HepG2 (cell line): ENCODE measurements around the gene MADCAM1. TPM values are rescaled to one million over a fixed set of nuclear protein-coding genes. Genes with fewer than 3 reads are reported as not detected.
A peak's percentile ranks its signal among the peaks of the same experiment; 100 is the strongest.
"Not testable (repeated sequence)": the region's sequence is repeated elsewhere in the genome, so short reads cannot be mapped to it uniquely, and the experiment has no call there.

Experiments
- ATAC-seq: fragments of 200-7000 bp; cut with Tn5 transposase; 3 replicates; pipeline ENCODE4 v1.9.1; 2020; ENCODE audit warnings: mild to moderate bottlenecking, moderate library complexity
- BruUV-seq: library from RNA; stranded (reverse); fragments of 400-500 nt; replicated peaks from 2 replicates; lab custom pipeline; 2021; lab: Mats Ljungman, UMichigan
- CTCF ChIA-PET: fragments of 300-600 bp; formaldehyde crosslinking; extraction: SDS; loops from one replicate; lab custom pipeline; 2021; ENCODE audit warnings: low total read pairs, inconsistent platforms, low intra/inter-chr PET ratio; lab: Yijun Ruan, JAX
- POLR2A ChIA-PET: fragments of 350-600 bp; sonication (Branson Sonifier 250); formaldehyde crosslinking; loops from one replicate; lab custom pipeline; 2020; ENCODE audit warnings: antibody characterized with exemption, inconsistent platforms; lab: Yijun Ruan, JAX
- DNase-seq: peaks from one replicate; pipeline ENCODE4 v3.0.0-alpha.2; 2015; ENCODE audit warnings: low spot score
- FAIRE-seq: peaks from 3 replicates; lab custom pipeline; 2011; peaks lifted over from hg19 to GRCh38; lab: Jason Lieb, UNC
- H2AFZ ChIP-seq: one replicate; pipeline ENCODE4 v1.6.1; 2011; ENCODE audit warnings: low read length, inconsistent platforms
- H3K27ac ChIP-seq: fragments of 300-600 bp; 3 replicates; pipeline ENCODE4 v1.8.0; 2011; ENCODE audit warnings: mixed run types, mild to moderate bottlenecking, mixed read lengths, low read length, inconsistent platforms; ENCODE audit not compliant: insufficient read depth; ENCODE audit errors: extremely low read length
- H3K27me3 ChIP-seq, 2 experiments: fragments of 200-600 bp in 1 of 2; 2 replicates in 1 of 2; 3 replicates in 1 of 2; pipeline versions ENCODE4 v1.6.0 to v1.8.0; 2011; ENCODE audit warnings: low read length in 2 of 2, mild to moderate bottlenecking in 2 of 2, moderate library complexity in 2 of 2, inconsistent platforms in 1 of 2; ENCODE audit not compliant: insufficient read depth in 2 of 2, control insufficient read depth in 1 of 2
- H3K36me3 ChIP-seq, 2 experiments: fragments of 200-600 bp in 1 of 2; replicated peaks in 1 of 2; 2 replicates in 1 of 2; 3 replicates in 1 of 2; pipeline versions ENCODE4 v1.5.1 to v1.8.0; 2011; ENCODE audit warnings: low read length in 2 of 2, inconsistent platforms in 1 of 2; ENCODE audit not compliant: insufficient read depth in 2 of 2, control insufficient read depth in 1 of 2
- H3K4me1 ChIP-seq: 2 replicates; pipeline ENCODE4 v1.5.1; 2012; ENCODE audit warnings: low read length, inconsistent platforms; ENCODE audit not compliant: insufficient read depth
- H3K4me2 ChIP-seq: 2 replicates; pipeline ENCODE4 v1.6.0; 2011; ENCODE audit warnings: low read depth, low read length, inconsistent platforms
- H3K4me3 ChIP-seq, 3 experiments: fragments of 200-600 bp in 1 of 3; sonication (generic), shearing (Covaris generic) in 1 of 3; replicated peaks in 1 of 3; 2 replicates each; pipeline ENCODE4 v1.5.1; 2011 to 2016; ENCODE audit warnings: low read length in 3 of 3, inconsistent platforms in 2 of 3, low read depth in 2 of 3, mild to moderate bottlenecking in 2 of 3, control low read depth in 1 of 3, mixed read lengths in 1 of 3; ENCODE audit not compliant: insufficient read depth in 1 of 3
- H3K79me2 ChIP-seq: one replicate; pipeline ENCODE4 v1.6.1; 2011; ENCODE audit warnings: low read length, inconsistent platforms; ENCODE audit not compliant: insufficient read depth
- H3K9ac ChIP-seq: 2 replicates; pipeline ENCODE4 v1.6.0; 2011; ENCODE audit warnings: mild to moderate bottlenecking, low read depth, low read length, inconsistent platforms; ENCODE audit not compliant: insufficient read depth
- H3K9me3 ChIP-seq: 2 replicates; pipeline ENCODE4 v1.5.1; 2012; ENCODE audit warnings: mild to moderate bottlenecking, low read length
- H4K20me1 ChIP-seq: 2 replicates; pipeline ENCODE4 v1.6.0; 2011; ENCODE audit warnings: inconsistent platforms, mild to moderate bottlenecking, low read length, moderate library complexity; ENCODE audit not compliant: insufficient read depth
- ADNP ChIP-seq: sonication (generic); formaldehyde crosslinking; IDR thresholded peaks from 2 replicates; pipeline ENCODE4 v1.4.0; 2020; ENCODE audit warnings: missing genetic modification reagents
- ARNT2 ChIP-seq: sonication (generic); formaldehyde crosslinking; IDR thresholded peaks from 2 replicates; pipeline ENCODE4 v1.8.0; 2022; ENCODE audit warnings: mild to moderate bottlenecking, low read depth, missing genetic modification reagents, moderate library complexity
- CHD4 ChIP-seq: fragments of 200-600 bp; sonication (generic); IDR thresholded peaks from 2 replicates; pipeline ENCODE4 v1.7.0; 2017; ENCODE audit warnings: mild to moderate bottlenecking, low read length, borderline replicate concordance
- STAG1 ChIP-seq: sonication (generic); formaldehyde crosslinking; IDR thresholded peaks from 2 replicates; pipeline ENCODE4 v1.4.0; 2020; ENCODE audit warnings: missing genetic modification reagents
- ZMYM2 ChIP-seq: sonication (generic); formaldehyde crosslinking; IDR thresholded peaks from 2 replicates; pipeline ENCODE4 v1.8.0; 2022; ENCODE audit warnings: mild to moderate bottlenecking, missing genetic modification reagents
- ZNF446 ChIP-seq: sonication (generic); formaldehyde crosslinking; IDR thresholded peaks from 2 replicates; pipeline ENCODE4 v1.5.0; 2020; ENCODE audit warnings: mild to moderate bottlenecking, missing genetic modification reagents
- WGBS: methylation state at CpG from one replicate; pipeline ENCODE4 v1.1.6; 2017; ENCODE audit warnings: low lambda C conversion rate; 5-methylcytosine and 5-hydroxymethylcytosine counted together
- in situ Hi-C: cut with HindIII; loops from 2 replicates; pipeline ENCODE4 v1.10.0; 2017; ENCODE audit warnings: low pct_unique_long_range_greater_than_20kb; ENCODE audit not compliant: extremely low pct_ligation_motif_present
- intact Hi-C: fragments of 100-400 bp; cut with micrococcal nuclease; formaldehyde crosslinking; loops from one replicate; pipeline ENCODE4 v1.10.0; 2022; ENCODE audit not compliant: unreplicated experiment
- polyA plus RNA-seq, 8 experiments: library from polyadenylated mRNA; depleted of rRNA in 3 of 8; stranded (reverse) in 7 of 8; unstranded in 1 of 8; fragments of >200 nt; fragmentation: Illumina TruSeq in 4 of 8; extraction: Trizol in 4 of 8; gene quantifications; 2 replicates each; pipeline versions ENCODE4 v1.2.1 to v1.2.3, GENCODE V29; 2011 to 2016; ENCODE audit warnings: low read depth in 4 of 8, missing spikeins in 1 of 8, mixed read lengths in 1 of 8; ENCODE audit not compliant: insufficient read depth in 1 of 8
- total RNA-seq, 5 experiments: library from RNA; depleted of rRNA; stranded (reverse); fragments of >200 nt; fragmentation: Illumina TruSeq; extraction: Trizol; gene quantifications; 2 replicates each; pipeline ENCODE4 v1.2.3, GENCODE V29; 2016; ENCODE audit warnings: low read depth in 1 of 5

MADCAM1 gene
- total and polyA plus RNA-seq, 2 of the 13 experiments (the other 11 are each of a cell fraction or from before 2014, with no cell fraction given): 0.29 to 0.33 TPM

GRCh38 chr19:449916-450315 lies 46.4 kb upstream of the MADCAM1 start:
- no TSS peak for BruUV-seq
- CTCF ChIA-PET: no interaction called here
- DNase-seq: no peak
- intact Hi-C loops: no loop called here
- ATAC-seq: no peak
- H3K27me3 ChIP-seq: no peaks in the 10 kb centered on the region
- H3K4me2 ChIP-seq: no peak overlapping the region
- no peak for FAIRE-seq
- H4K20me1 ChIP-seq: peaks cover 12% of the 10 kb centered on the region; the same call in 1 of the 2 replicates
- no peak overlapping the region for H2AFZ ChIP-seq
- H3K9me3 ChIP-seq: no peaks in the 10 kb centered on the region
- WGBS: 94% methylated on average over 12 of the region's 20 CpGs
- H3K27ac ChIP-seq: no peak overlapping the region
- no peaks in the 10 kb centered on the region for H3K36me3 ChIP-seq
- no peaks in the 10 kb centered on the region for H3K4me1 ChIP-seq
- TF ChIP-seq ARNT2 (CRISPR knock-in tag) (no peak), ZNF446 (CRISPR knock-in tag) (no peak), STAG1 (CRISPR knock-in tag) (no peak)
- no peaks in the 10 kb centered on the region for H3K79me2 ChIP-seq
- POLR2A ChIA-PET: no interaction called here
- H3K4me3 ChIP-seq: no peak overlapping the region
- in situ Hi-C loops: no loop called here
- no peak overlapping the region for H3K9ac ChIP-seq

DNA sequence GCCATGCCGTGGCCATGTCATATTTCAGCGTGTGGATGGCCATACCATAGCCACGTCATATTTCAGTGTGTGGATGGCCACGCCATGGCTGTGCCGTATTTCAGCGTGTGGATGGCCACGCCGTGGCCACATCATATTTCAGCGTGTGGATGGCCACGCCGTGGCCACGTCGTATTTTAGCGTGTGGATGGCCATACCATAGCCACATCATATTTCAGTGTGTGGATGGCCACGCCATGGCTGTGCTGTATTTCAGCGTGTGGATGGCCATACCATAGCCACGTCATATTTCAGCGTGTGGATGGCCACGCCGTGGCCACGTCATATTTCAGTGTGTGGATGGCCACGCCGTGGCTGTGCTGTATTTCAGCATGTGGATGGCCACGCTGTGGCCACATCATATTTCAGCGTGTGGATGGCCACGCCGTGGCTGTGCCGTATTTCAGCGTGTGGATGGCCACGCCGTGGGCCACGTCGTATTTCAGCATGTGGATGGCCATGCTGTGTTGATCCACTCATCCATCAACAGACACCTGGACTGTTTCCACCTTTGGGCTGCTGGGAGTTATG lies 45.3 kb upstream of the MADCAM1 start:
- POLR2A ChIA-PET, H3K4me2 ChIP-seq, H3K9me3 ChIP-seq, H3K4me1 ChIP-seq, intact Hi-C loops, CTCF ChIA-PET, H3K9ac ChIP-seq, ATAC-seq, BruUV-seq, in situ Hi-C loops, H3K27ac ChIP-seq, H3K36me3 ChIP-seq, DNase-seq, H3K79me2 ChIP-seq, FAIRE-seq, H2AFZ ChIP-seq, H3K4me3 ChIP-seq, H3K27me3 ChIP-seq: not testable (repeated sequence)
- peak; percentile 16; the same call in 1 of the 2 replicates for TF ChIP-seq ZMYM2 (CRISPR knock-in tag)
- peak; percentile 10; the same call in 1 of the 2 replicates for TF ChIP-seq ADNP (CRISPR knock-in tag)
- 0 out of 2 replicates have a peak, but pooled peaks have one; percentile 50 for TF ChIP-seq CHD4
- peaks cover 18% of the 10 kb centered on the region; the same call in 1 of the 2 replicates for H4K20me1 ChIP-seq
- WGBS: 98% methylated on average over 16 of the region's 33 CpGs
